ENCODE measurements around the gene POLK. TPM values are rescaled to one million over a fixed set of nuclear protein-coding genes. Genes with fewer than 3 reads are reported as not detected.

POLK gene
- total and polyA plus RNA-seq, 2 of the 4 experiments (the other 2 are of a cell fraction): 10.4 to 24.4 TPM

- Histone ChIP-seq H3K4ac (ENCODE audit: low read depth, low read length) (no peak overlapping the region), H4K20me1 (ENCODE audit: insufficient read depth, low read length) (no peaks in the 10 kb centered on the region), H4K91ac (ENCODE audit: insufficient read depth, low read depth, low read length) (no peak overlapping the region), H4K8ac (ENCODE audit: low read depth in 2 of 2, low read length in 2 of 2) (no peak overlapping the region), H2BK120ac (ENCODE audit: low read depth, low read length) (no peak overlapping the region), H3K14ac (replicated peaks; ENCODE audit: low read depth, low read length) (no peak overlapping the region), H3K27ac (ENCODE audit: insufficient read depth, low read length) (no peak overlapping the region), H3K4me3 (ENCODE audit: insufficient read depth, low read depth, low read length) (no peak overlapping the region), H3K23ac (ENCODE audit: low read depth, low read length) (no peak overlapping the region), H3K9me1 (ENCODE audit: insufficient read depth, low read length) (no peaks in the 10 kb centered on the region), H3K27me3 (ENCODE audit: control insufficient read depth, insufficient read depth, low read length) (no peaks in the 10 kb centered on the region), H2AK5ac (ENCODE audit: low read depth, low read length) (no peak overlapping the region), H2BK5ac (ENCODE audit: low read depth, low read length, poor library complexity, severe bottlenecking) (no peak overlapping the region), H3K4me2 (ENCODE audit: low read depth, low read length) (no peak overlapping the region), H3K79me1 (ENCODE audit: low read depth in 1 of 2, low read length in 2 of 2) (no peaks in the 10 kb centered on the region), H2BK20ac (ENCODE audit: low read depth, low read length) (no peak overlapping the region), H2BK15ac (ENCODE audit: low read depth, low read length) (no peak overlapping the region), H3K56ac (ENCODE audit: extremely low read depth, insufficient read depth, low read length) (0 out of 2 replicates have a peak overlapping the region, but pooled peaks have one; percentile 3), H2AK9ac (replicated peaks; ENCODE audit: low read depth, low read length, poor library complexity) (no peak overlapping the region), H3K18ac (ENCODE audit: low read depth, low read length) (no peak overlapping the region), H4K5ac (ENCODE audit: low read depth, low read length) (no peak overlapping the region), H3K9me3 (ENCODE audit: control insufficient read depth, insufficient read depth, low read length) (no peaks in the 10 kb centered on the region), H3K4me1 (ENCODE audit: control insufficient read depth, insufficient read depth, low read length) (peaks cover 2% of the 10 kb centered on the region; the same call in 1 of the 2 replicates), H3K9ac (ENCODE audit: low read depth, low read length) (no peak overlapping the region), H2AFZ (replicated peaks; ENCODE audit: low read length, poor library complexity) (no peak overlapping the region), H3K36me3 (ENCODE audit: control insufficient read depth, insufficient read depth, low read length) (no peaks in the 10 kb centered on the region)
- BruUV-seq (replicated peaks): no TSS peak
- DNase-seq (no peak), ATAC-seq (ENCODE audit: low read depth) (no peak)
- TF ChIP-seq MAZ (IDR thresholded peaks at IDR 0.05; ENCODE audit: borderline replicate concordance, low read depth, low read length) (no peak), ELK1 (IDR thresholded peaks at IDR 0.05; ENCODE audit: borderline replicate concordance, low read depth, low read length) (no peak), SMC3 (IDR thresholded peaks at IDR 0.05; ENCODE audit: low read depth, low read length) (no peak), MAFK (IDR thresholded peaks at IDR 0.05; ENCODE audit: low read depth, low read length) (no peak), CHD1 (IDR thresholded peaks at IDR 0.05; ENCODE audit: low read depth, low read length) (no peak), FOS (IDR thresholded peaks at IDR 0.05; ENCODE audit: low read depth, low read length) (no peak), MXI1 (IDR thresholded peaks at IDR 0.05; ENCODE audit: borderline replicate concordance, low read depth, low read length) (no peak), USF2 (IDR thresholded peaks at IDR 0.05; ENCODE audit: low read depth, low read length) (no peak), RFX5 (IDR thresholded peaks at IDR 0.05; ENCODE audit: low read depth, low read length) (no peak), NFE2L2 (IDR thresholded peaks at IDR 0.05; ENCODE audit: low read depth, low read length) (no peak), RAD21 (IDR thresholded peaks at IDR 0.05; ENCODE audit: low read length) (no peak), CEBPB (IDR thresholded peaks at IDR 0.05; ENCODE audit: low read depth, low read length) (no peak), RCOR1 (IDR thresholded peaks at IDR 0.05; ENCODE audit: insufficient replicate concordance, low read length) (no peak), BHLHE40 (IDR thresholded peaks at IDR 0.05; ENCODE audit: low read depth, low read length) (no peak), POLR2A (IDR thresholded peaks at IDR 0.05; ENCODE audit: low read depth, low read length) (no peak), CTCF (conservative IDR thresholded peaks at IDR 0.05; ENCODE audit: low read depth, low read length) (no peak)
- no CpG with 5 or more reads among the region's 4 CpGs for WGBS, 2 experiments (ENCODE audit: extremely low coverage in 2 of 2, insufficient read length in 1 of 2)
- POLR2A ChIA-PET (ENCODE audit: unreplicated experiment): no interaction called here
- in situ Hi-C loops (cut with MboI; ENCODE audit: low sequenced_read_pairs): no loop called here
- CTCF ChIA-PET: interaction anchor here (0.6 kb wide), 1 partner anchor 87 kb away, joined by 4 read pairs; no protein-coding TSS in a partner anchor
- dilution Hi-C loops (cut with HindIII; ENCODE audit: low sequenced_read_pairs, unreplicated experiment): no loop called here
- intact Hi-C loops (cut with micrococcal nuclease): no loop called here
These were observed 108.7 kb downstream of the POLK start for GRCh38 chr5:75620184-75620959.
